Measurements from ENCODE around the gene SSX2IP. TPM values are rescaled to one million over a fixed set of nuclear protein-coding genes. Genes with fewer than 3 reads are reported as not detected.

The SSX2IP gene
- total and polyA plus RNA-seq, 9 of the 15 experiments (the other 6 are each of a cell fraction or from before 2014, with no cell fraction given) = 20.6 to 96.7 (median 61.7) TPM

- no peak; the same call in 1 of the 2 replicates for TF ChIP-seq NKRF (IDR thresholded peaks at IDR 0.05; ENCODE audit: borderline replicate concordance)
- TF ChIP-seq, protein P1, sequence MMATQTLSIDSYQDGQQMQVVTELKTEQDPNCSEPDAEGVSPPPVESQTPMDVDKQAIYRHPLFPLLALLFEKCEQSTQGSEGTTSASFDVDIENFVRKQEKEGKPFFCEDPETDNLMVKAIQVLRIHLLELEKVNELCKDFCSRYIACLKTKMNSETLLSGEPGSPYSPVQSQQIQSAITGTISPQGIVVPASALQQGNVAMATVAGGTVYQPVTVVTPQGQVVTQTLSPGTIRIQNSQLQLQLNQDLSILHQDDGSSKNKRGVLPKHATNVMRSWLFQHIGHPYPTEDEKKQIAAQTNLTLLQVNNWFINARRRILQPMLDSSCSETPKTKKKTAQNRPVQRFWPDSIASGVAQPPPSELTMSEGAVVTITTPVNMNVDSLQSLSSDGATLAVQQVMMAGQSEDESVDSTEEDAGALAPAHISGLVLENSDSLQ (IDR thresholded peaks at IDR 0.05) = no peak
- TF ChIP-seq KLF1 (tag; IDR thresholded peaks at IDR 0.05) = peak; percentile 58; the same call in 1 of the 2 replicates
- TF ChIP-seq ZNF134 (CRISPR knock-in tag; conservative IDR thresholded peaks at IDR 0.05) = no peak
- peak; percentile 73 for TF ChIP-seq POLR2B (IDR thresholded peaks at IDR 0.05; ENCODE audit: low read depth, partially characterized antibody)
- TF ChIP-seq NFATC3 (IDR thresholded peaks at IDR 0.05) = no peak
- TF ChIP-seq NCOA4 (IDR thresholded peaks at IDR 0.05; ENCODE audit: partially characterized antibody) = no peak
- TF ChIP-seq POLR2AphosphoS2 (IDR thresholded peaks at IDR 0.05; ENCODE audit: low read length) = no peak
- TF ChIP-seq, protein P2, sequence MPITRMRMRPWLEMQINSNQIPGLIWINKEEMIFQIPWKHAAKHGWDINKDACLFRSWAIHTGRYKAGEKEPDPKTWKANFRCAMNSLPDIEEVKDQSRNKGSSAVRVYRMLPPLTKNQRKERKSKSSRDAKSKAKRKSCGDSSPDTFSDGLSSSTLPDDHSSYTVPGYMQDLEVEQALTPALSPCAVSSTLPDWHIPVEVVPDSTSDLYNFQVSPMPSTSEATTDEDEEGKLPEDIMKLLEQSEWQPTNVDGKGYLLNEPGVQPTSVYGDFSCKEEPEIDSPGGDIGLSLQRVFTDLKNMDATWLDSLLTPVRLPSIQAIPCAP (CRISPR knock-in tag; IDR thresholded peaks at IDR 0.05; ENCODE audit: borderline replicate concordance) = no peak
- no peak for TF ChIP-seq CREM (IDR thresholded peaks at IDR 0.05; ENCODE audit: low read depth)
- TF ChIP-seq BDP1 (IDR thresholded peaks at IDR 0.05; ENCODE audit: insufficient read depth, insufficient read length) = no peak
- TF ChIP-seq ZNF124 (CRISPR knock-in tag; IDR thresholded peaks at IDR 0.05) = no peak
- no peak for TF ChIP-seq ZBTB17 (CRISPR knock-in tag; IDR thresholded peaks at IDR 0.05)
- no peak for TF ChIP-seq MCM2 (IDR thresholded peaks at IDR 0.05; ENCODE audit: low read depth)
- TF ChIP-seq SOX6 (IDR thresholded peaks at IDR 0.05) = peak; percentile 23; the same call in 1 of the 2 replicates
- TF ChIP-seq CLOCK (CRISPR knock-in tag; IDR thresholded peaks at IDR 0.05; ENCODE audit: borderline replicate concordance) = no peak
- no peak for TF ChIP-seq HMG20B (CRISPR knock-in tag; IDR thresholded peaks at IDR 0.05)
Observed at GRCh38 chr1:84690397-84691121, at the start of gene SSX2IP (continued).

Data from K562 (cell line).